Activated CD4-positive, alpha-beta T cell treated with anti-CD3 and anti-CD28 coated beads for 4 hours (primary cell): ENCODE measurements around the gene LRRC56.
"Not testable (repeated sequence)": the region's sequence is repeated elsewhere in the genome, so short reads cannot be mapped to it uniquely, and the experiment has no call there.

ENCODE experiments used
- DNase-seq, 2 donors: peaks; one replicate each; pipeline ENCODE4 v3.0.0-alpha.2; 2020

Gene LRRC56

DNA sequence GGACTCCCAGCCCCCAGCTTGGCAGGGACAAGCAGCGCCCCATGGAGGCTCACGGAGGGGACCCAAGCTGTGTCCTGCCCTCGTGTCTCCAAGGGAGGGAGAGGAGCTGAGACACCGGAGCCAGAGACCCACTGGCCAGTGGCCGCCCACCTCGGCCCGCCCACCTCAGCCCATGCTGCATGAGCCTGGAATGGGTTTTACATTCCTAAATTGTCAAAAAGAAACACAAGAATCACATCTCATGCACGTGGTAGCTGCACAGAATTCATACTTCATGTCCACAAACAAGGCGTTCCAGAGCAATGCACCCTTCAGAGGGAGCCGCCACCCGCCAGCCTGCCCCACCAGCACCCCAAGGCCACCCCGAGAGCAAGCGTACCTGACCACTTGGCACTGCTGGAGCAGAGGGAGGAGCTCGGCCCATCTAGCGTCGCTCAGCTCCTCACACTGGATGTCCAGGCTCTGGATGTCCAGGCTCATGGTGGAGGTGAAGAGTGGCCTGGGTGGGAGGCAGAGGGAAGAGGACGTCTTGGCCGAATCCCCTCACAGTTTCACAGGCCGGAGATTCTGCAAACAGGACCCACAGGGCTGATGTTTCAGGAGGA is 35.5 kb upstream of the LRRC56 start:
- DNase-seq = no peak

DNA sequence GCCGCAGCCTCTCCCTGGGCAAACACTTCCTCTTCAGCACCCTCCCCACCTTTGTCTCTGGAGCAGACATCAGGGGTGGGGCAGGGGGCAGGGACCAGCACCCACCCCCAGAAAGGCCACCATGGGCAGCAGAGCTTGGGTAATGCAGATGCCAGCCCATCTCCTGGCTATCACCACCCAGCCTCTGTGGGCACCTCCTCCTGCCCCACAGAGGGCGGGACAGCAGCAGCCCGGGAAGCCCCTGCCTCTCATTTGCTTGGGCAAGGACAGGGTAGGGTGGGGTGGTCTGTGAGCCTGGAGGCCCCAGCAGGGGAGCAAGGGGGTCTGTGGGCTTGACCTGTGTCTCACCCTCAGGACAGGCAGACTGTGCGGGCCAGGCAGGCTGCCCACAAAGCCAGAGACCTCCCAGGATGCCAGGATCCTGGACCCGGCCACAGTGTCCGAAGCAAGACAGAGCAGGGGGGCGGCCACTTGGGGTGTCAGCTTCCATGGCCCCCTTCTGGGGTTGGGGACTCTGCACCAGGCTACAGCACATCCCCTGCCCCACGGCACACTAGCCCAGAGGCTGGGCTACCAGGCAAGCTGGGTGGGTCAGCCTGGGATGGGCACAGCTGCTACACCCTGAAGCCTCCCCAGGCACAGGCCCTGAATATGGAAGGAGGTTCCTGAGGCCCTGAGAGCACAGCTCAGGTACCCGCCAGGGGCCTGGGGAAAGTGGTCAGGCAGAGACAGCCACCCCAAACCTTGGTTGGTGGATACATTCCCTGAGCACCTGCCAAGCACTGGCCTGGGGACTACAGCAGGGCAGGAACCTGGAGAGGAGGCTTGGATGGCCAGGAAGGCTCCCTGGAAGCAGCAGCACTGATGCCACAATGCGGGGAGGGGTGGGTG is 34.8 kb upstream of the LRRC56 start:
- no peak for DNase-seq

DNA sequence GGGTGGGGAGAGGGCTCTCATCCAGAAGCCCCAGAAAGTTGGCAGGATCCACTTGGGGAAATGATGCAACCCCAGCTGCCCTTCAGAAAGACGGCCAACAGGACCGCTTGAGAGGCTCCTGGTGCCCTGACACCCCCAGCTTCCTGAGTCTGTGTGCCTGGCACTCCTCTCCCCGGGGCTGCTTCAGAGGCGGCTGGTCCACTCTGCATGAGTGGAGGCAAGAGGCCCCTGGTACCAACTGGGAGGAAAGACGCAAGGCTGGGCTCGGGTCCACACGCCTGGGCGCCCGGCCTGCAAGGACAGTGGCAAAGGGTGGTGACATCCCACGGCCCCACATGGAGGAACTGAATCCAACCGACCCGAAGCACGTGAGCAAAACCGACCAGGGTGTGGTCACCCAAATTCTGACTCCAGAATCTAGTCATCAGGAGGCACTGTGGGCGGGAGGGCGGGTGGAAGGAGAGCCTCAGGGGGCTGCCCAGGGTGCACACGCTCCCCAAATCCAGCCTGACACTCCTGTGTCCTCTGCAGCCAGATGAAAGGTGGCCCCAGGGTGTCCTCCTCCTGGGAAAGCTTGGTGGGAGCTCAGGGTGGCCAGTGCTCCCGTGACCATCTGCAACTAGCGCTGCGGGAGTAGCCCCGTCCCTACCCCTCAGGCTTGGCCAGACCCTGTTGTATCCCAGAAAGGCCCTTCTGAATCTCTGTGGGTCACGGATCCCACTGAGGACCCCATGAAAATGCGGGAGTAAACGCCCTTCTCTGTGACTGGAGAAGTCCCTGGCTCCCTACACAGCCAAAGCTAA is 33.9 kb upstream of the LRRC56 start:
- no peak for DNase-seq

DNA sequence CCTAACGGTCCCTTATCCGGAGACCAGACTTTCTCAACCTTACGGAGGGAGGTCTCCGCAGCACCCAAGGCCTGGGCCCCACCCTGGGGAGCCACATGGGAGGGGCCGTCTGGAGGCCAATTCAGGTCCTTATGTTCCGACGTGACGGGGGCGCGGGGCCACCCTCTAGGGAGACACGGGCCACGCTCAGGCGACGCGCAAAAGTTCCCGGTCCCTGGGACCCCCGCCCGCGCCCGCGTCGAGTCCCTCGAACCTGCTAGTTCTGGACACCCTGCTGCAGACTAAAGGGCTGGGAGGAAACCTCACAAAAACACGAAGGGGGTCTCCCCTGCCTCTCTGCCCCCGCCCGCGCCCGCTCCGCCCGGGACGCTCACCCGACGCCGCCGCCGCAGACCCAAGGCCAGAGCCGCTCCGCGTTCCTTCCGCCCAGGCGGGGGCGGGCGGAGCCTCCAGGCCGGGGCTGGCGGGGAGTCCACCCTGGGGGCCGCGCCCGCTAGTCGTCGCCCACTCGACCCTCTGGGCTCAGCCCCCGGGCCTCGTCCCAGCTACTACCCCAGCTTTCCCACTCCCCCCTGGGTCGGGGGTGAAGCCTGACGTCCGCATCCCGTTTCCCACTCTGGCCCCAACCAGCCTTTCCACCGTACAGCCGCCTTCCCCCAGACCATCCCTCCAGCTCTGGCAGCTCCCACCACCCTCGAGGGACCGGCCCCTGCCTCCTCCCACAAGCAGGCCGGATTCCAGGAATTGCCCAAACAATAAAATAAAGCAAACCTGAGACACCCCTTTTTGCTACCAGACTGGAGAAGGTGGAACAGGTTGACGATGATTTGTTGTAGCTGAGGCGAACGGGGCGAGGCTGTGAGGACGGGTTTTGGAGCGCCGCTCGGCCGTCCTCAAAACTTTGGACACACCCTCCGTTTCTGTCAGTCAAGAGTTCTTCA is 33.0 kb upstream of the LRRC56 start:
- DNase-seq = no peak

DNA sequence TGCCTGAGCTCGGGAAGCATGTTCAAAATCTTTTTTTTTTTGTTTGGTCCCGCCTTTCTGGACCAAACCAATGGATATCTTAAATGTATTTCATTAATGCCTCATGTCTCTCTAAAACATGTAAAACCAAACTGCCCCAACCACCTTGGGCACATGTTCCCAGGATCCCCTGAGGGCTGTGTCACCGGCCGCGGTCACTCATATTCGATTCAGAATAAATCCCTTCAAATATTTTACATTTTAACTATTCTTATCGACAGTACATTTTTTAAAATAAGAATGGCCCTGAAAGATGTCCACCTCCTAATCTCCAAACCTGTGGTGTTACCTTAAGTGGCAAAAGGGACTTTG is 32.4 kb upstream of the LRRC56 start:
- no peak for DNase-seq

DNA sequence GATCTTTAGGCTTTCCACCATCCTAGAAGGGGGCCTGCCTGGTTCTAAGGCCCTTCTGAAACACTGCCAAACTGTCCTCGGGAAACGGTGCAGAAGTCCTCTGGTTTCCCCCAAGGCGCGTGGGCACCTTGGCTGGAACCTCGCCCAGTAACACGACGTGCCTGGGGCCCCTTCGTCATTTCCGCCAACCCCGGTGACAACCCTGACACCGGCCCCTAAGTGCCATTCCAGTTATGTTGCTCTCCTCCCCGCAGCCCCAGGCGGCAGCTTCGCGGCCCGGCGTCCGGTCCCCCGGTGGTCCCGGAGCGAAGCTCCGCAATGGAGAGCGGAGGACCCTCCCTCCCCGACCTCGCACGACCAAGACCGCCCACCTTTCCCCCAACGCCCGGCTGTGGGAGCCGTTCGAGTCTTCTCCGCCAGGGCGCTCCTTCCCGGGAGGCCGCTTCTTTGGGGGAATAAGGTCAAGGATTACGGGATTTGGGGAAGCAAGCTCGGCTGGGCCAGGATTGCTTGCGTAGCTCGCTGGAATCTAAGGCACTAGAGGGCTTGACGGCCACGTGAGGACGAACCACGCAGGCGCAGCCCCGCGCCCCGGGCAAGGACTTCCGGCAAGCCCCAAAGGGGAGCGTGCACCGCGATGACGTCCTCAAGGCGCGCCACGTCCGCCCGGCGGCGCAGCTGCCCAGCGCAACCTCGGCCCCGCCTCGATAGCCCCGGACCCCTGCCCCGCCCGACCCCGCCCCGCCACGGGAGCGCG is 30.9 kb upstream of the LRRC56 start:
- peak; percentile 95 to 97 for DNase-seq

DNA sequence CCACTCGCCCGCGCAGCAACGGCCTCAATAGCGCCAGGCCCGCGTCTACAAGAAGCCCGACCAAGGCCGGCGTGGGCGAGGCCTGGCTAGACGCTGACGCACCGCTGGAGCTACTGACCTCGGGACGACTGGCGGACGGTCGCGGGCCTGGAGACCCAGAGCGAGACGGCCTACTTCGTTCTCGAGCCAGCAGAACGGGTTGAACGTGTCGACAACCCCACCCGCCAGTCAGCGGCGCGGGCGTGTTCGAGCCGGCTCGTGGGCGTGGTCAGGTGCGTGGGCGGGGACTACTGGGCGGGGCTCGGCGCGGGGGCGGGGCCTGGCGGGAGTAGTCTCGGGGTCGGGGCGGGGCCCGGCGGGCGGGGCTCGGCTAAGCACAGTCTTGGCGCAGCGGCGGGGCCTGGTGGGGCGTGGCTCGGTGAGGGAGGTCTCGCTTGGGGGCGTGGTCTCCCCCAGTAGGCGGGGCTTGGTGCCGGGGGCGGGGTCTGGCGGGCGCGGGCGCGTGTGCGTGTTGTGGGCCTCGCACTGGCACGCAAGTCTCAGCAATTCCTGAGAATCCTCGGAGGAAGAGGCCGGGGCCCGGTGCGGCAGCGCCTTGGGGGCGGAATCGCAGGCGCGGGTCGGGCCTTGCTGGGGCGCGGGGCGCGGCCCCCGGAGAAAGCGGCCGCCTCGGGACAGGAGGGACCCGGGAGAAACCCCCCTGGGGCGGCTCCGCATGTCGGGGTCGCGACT is 30.2 kb upstream of the LRRC56 start, which contains the start of gene RNH1:
Gene RNH1 (minus strand): TSS at position 248 of the 732 bp plus-strand sequence. CDS start 5,080 bp downstream, outside the sequence.
- DNase-seq = peak; percentile 99 to 100

DNA sequence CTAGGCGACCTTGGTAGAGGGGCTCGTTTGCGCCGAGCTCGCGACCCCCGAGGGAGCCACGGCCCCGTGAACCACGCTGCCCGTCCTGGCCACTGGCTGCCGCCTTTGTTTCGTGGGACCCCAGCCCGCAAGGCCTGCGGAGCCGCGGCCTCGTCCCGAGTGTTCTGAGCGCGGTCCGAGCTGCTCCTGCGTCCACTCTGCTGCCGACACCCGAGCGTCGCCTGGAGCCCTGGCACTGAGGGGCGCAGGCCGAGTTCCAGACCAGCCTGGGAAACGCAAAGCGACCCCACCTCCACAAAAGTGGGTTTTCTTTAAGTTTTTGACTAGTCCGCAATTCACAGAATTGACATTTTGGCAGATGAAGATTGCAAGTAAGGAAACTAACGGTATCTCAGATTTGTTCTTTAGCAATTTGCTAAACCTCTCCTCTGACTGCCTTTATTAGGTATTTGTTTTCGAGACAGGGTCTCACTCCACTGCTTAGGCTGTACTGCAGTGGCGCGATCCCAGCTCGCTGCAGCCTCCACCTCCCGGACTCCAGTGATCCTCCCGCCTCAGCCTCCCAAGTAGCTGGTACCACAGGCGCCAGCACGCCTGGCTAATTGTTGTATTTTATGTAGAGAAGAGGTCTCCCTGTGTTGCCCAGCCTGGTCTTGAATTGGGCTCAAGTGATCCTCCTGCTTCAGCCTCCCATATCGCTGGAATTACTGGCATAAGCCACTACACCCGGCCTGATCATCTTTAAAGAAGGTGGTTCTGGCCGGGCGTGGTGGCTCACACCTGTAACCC is 29.4 kb upstream of the LRRC56 start:
- DNase-seq = no peak

DNA sequence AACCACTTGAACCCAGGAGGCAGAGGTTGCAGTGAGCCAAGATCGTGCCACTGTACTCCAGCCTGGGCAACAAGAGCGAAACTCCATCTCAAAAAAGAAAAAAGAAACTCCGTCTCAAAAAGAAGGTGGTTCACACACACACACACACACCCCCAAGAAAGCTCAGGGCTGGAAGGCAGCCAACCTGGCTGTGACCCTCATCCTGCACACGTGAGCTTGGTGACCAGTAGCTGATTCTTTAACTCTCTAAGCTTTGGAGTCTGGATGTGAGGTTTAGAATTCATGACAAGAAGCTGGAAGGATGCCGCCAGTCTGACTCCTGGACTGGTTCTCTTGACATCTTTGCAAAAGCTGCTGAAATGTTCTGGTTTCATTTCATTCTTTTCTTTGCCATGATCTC is 28.4 kb upstream of the LRRC56 start:
- no peak for DNase-seq

DNA sequence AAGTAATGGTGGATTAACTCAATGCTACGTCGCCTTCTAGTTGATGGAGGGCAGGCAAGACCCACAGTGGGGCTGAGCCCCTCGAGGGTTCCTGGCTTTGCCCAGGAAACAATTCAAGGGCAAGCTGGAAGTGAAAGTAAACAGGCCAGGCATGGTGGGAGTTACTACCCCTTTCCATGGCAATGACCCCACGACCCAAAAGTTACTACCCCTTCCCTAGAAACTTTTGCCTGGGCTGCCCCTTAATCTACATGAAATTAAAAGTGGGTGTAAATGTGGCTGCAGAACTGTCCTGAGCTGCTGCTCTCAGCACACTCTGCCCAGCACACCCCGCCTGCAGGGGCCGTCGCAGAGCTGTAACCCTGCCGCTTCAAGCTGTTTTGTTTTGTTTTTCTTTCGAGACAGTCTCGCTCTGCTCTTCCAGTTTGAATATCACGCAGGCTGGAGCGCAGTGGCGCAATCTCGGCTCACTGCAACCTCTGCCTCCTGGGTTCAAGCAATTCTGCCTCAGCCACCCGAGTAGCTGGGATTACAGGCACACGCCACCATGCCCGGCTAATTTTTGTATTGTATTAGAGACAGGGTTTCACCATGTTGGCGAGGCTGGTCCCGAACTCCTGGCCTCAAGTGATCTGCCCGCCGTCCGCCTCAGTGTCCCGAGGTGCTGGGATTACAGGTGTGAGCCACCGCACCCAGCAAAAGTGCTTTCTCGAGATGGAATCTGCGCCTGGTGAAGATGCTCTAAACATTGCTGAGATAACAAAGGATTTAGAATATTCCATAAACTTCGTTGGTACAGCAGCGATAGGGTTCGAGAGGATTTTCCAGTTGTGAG is 24.3 kb upstream of the LRRC56 start:
- no peak for DNase-seq

DNA sequence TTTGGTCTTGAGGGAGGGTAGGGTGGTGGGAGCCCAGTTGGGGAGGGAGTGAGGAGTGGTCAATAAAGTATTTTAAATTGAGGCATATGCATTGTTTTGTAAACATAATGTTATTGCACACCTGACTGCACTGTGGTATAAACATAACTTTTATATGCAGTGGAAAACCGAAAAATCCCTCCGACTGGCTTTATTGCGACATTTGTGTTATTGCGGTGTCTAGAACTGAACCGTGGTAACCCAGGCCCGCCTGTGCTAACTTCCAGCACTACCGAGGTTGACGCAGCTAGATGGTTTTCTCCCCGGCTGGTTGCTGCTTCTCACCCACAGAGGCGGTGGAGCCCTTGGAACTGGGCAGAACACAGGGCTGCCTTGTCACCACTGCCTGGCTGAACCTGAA is 22.7 kb upstream of the LRRC56 start:
- no peak for DNase-seq

DNA sequence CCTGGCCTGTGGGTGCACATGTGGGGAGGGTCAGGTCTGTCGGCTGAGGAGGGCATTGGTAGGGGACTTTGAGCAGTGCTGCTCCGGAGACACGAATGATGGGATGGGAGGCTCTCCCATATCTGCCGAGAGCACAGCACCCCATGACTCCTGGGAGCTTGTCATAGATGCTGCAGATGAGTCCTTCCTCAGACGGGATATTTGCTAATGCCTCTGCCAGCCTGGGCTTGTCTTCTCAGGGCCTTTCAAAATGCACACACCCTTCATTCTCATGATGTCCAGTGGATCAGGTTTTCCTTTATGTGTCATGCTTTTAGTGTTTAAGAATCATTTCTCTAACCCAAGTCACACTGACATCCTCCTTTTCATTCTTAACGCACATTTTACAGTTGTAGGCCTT is 22.2 kb upstream of the LRRC56 start:
- DNase-seq = no peak

DNA sequence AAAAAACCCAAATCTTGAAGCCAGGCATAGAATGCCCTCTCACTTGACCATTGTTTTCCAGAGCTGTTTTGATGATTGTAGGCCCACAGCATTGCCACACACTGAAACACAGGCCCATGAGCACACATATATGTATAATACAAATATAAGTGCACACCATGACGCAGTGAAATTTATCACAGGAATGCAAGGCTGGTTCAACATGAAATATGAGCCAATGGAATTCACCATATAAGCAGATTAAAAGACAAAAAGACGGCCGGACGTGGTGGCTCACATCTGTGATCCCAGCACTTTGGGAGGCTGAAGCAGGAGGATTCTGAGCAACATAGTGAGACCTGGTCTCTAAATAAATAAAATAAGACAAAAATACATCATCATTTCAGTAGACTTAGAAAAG is 20.9 kb upstream of the LRRC56 start:
- DNase-seq = no peak

DNA sequence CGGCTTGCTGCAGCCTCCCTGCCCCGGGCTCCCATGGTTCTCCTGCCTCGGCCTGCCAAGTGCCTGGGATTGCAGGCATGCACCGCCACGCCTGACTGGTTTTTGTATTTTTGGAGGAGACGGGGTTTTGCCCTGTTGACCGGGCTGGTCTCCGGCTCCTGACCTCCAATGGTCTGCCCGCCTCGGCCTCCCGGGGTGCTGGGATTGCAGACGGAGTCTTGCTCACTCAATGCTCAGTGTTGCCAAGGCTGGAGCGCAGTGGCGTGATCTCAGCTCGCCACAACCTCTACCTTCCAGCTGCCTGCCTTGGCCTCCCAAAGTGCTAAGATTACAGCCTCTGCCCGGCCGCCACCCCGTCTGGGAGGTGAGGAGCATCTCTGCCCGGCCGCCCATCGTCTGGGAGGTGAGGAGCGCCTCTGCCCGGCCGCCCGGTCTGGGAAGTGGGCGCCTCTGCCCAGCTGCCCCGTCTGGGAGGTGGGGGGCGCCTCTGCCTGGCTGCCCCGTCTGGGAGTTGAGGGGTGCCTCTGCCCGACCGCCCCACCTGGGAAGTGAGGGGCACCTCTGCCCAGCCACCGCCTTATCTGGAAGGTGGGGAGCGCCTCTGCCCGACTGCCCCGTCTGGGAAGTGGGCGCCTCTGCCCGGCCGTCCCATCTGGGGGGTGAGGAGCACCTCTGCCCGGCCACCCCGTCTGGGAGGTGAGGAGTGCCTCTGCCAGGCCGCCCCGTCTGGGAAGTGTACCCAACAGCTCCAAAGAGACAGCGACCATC is 20.2 kb upstream of the LRRC56 start:
- DNase-seq = not testable (repeated sequence)

DNA sequence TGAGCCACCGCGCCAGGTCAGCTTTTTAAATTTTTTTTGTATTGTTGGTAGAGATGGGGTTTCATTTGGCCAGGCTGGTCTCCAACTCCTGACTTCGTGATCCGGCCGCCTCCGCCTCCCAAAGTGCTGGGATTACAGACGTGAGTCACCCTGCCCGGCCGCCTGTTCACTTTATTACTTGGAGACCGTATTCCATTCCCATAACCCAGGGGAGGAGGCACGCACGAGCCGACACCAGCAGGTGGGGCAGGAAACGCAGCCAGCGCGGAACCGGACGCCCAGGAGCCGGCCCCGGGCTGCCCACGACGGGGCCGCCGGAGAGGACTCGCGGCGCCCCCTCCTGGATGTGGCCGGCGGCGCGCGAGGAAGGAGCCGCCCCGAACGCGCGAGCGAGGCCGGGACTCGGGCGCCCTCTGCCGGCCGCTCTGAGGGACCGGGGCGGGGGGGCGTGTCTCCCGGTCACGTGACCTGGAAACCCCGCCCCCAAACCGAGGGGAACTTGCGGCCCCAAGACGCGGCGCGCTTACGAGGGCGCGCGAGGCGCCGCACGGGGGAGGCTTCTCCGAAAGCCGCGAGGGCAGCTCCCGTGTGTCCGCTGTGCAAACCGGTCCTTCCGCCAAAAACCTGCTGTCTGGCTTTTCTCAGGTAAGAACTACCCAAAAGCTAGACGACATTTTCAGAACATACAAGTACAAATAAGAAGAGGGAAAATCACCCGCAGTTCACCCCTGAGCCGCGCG is 18.7 kb upstream of the LRRC56 start:
- peak; percentile 87 for DNase-seq

DNA sequence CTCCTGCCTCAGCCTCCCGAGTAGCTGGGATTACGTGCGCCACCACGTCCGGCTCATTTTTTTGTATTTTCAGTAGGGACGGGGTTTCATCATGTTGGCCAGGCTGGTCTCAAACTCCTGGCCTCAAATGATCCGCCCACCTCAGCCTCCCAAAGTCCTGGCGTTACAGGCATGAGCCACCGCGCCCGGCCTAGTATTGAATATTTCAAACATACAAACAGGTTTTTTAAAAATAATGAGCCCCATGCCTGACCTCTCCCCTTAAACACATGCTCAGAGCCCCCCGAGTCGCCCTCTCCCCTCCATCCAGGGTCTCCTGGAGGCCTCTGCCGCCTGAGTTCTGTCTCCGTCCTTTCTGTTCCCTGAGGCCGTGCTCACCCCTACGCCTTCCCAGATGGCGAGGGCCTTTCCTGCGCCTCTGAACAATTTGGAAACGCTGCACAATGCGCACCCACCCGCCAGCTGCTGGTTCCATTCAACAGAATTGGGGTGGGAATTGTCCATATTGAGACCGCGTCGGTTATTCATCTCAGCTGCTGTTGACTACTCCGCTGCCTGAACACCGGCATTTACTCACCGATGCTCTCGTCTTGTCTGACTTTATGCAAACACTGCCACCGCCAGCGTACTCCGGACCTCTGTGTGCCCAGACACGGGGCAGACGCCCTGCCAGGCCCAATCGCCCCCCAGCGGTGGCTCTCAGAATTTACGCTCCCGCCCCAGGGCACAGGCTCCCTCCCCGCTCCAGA is 16.7 kb upstream of the LRRC56 start:
- no peak for DNase-seq

DNA sequence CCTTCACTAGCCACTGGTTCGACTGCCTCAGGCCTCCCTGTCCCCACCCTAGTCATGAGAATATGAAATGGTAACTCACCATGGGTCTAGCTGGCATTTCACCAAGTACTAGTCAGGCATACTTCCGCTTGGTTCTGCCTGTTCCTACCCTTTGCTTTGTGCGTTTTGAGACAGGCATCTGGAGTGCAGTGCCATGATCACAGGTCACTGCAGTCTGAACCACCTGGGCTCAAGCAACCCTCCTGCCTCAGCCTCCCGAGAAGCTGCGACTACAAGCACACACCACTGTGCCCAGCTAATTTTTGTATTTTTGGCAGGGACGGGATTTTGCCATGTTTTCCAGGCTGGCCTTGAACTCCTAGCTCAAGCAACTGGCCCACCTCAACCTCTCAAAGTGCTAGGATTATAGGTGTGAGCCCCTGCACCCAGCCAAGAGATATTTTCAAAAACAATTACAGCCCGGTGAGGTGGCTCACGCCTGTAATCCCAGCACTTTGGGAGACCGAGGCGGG is 16.1 kb upstream of the LRRC56 start:
- DNase-seq = no peak
